ENCODE data around the gene B4GAT1.

The B4GAT1 gene

GRCh38 chr11:66335531-66336233 lies 11.7 kb downstream of the B4GAT1 start:
- Mint-ChIP-seq H3K4me3 (peak overlapping the region; percentile 67), H3K27ac (no peak overlapping the region), H3K27me3 (no peaks in the 10 kb centered on the region), H3K9me3 (no peaks in the 10 kb centered on the region), H3K36me3 (ENCODE audit: low read depth) (peaks cover 36% of the 10 kb centered on the region), H3K4me1 (ENCODE audit: low read depth) (peaks cover 28% of the 10 kb centered on the region)
- no peak for DNase-seq

GRCh38 chr11:66334605-66335442 lies 12.6 kb downstream of the B4GAT1 start:
- peaks cover 28% of the 10 kb centered on the region for H3K36me3 Mint-ChIP-seq (ENCODE audit: low read depth)
- peak overlapping the region; percentile 15 for H3K4me3 Mint-ChIP-seq

GRCh38 chr11:66333896-66334604 lies 13.4 kb downstream of the B4GAT1 start:
- DNase-seq: no peak
- peaks cover 28% of the 10 kb centered on the region for H3K4me1 Mint-ChIP-seq (ENCODE audit: low read depth)
- H3K4me3 Mint-ChIP-seq: no peak overlapping the region
- H3K9me3 Mint-ChIP-seq: no peaks in the 10 kb centered on the region
- H3K27me3 Mint-ChIP-seq: no peaks in the 10 kb centered on the region
- H3K27ac Mint-ChIP-seq: no peak overlapping the region
- H3K36me3 Mint-ChIP-seq (ENCODE audit: low read depth): peaks cover 22% of the 10 kb centered on the region

More at GRCh38 chr11:66334605-66335442, 12.6 kb downstream of the B4GAT1 start:
- peaks cover 28% of the 10 kb centered on the region for H3K4me1 Mint-ChIP-seq (ENCODE audit: low read depth)
- no peak for DNase-seq
- H3K27ac Mint-ChIP-seq: no peak overlapping the region
- H3K27me3 Mint-ChIP-seq: no peaks in the 10 kb centered on the region
- H3K9me3 Mint-ChIP-seq: no peaks in the 10 kb centered on the region

- peaks cover 15% of the 10 kb centered on the region for H3K36me3 Mint-ChIP-seq (ENCODE audit: low read depth)
- H3K27ac Mint-ChIP-seq: no peak overlapping the region
- no peaks in the 10 kb centered on the region for H3K27me3 Mint-ChIP-seq
- no peaks in the 10 kb centered on the region for H3K9me3 Mint-ChIP-seq
- H3K4me3 Mint-ChIP-seq: no peak overlapping the region
- H3K4me1 Mint-ChIP-seq (ENCODE audit: low read depth): peaks cover 31% of the 10 kb centered on the region
- DNase-seq: no peak
These were observed 14.1 kb downstream of the B4GAT1 start for GRCh38 chr11:66333220-66333877.

GRCh38 chr11:66332371-66333219 lies 14.8 kb downstream of the B4GAT1 start:
- Mint-ChIP-seq H3K4me3 (no peak overlapping the region), H3K36me3 (ENCODE audit: low read depth) (peaks cover 11% of the 10 kb centered on the region), H3K27me3 (no peaks in the 10 kb centered on the region), H3K9me3 (no peaks in the 10 kb centered on the region), H3K27ac (no peak overlapping the region), H3K4me1 (ENCODE audit: low read depth) (peaks cover 34% of the 10 kb centered on the region)
- no peak for DNase-seq

GRCh38 chr11:66331542-66332370 lies 15.7 kb downstream of the B4GAT1 start:
- H3K27ac Mint-ChIP-seq: no peak overlapping the region
- peaks cover 33% of the 10 kb centered on the region for H3K4me1 Mint-ChIP-seq (ENCODE audit: low read depth)
- H3K27me3 Mint-ChIP-seq: no peaks in the 10 kb centered on the region
- no peaks in the 10 kb centered on the region for H3K9me3 Mint-ChIP-seq
- H3K36me3 Mint-ChIP-seq (ENCODE audit: low read depth): peaks cover 2% of the 10 kb centered on the region
- H3K4me3 Mint-ChIP-seq: no peak overlapping the region
- no peak for DNase-seq

GRCh38 chr11:66330931-66331330 lies 16.5 kb downstream of the B4GAT1 start:
- no peak overlapping the region for H3K4me3 Mint-ChIP-seq
- no peak overlapping the region for H3K27ac Mint-ChIP-seq
- H3K9me3 Mint-ChIP-seq: no peaks in the 10 kb centered on the region
- no peak for DNase-seq
- H3K36me3 Mint-ChIP-seq (ENCODE audit: low read depth): no peaks in the 10 kb centered on the region
- no peaks in the 10 kb centered on the region for H3K27me3 Mint-ChIP-seq
- H3K4me1 Mint-ChIP-seq (ENCODE audit: low read depth): peaks cover 32% of the 10 kb centered on the region

GRCh38 chr11:66329165-66329673 lies 18.2 kb downstream of the B4GAT1 start:
- peaks cover 40% of the 10 kb centered on the region for H3K4me1 Mint-ChIP-seq (ENCODE audit: low read depth)
- no peak overlapping the region for H3K27ac Mint-ChIP-seq
- no peak overlapping the region for H3K4me3 Mint-ChIP-seq
- no peaks in the 10 kb centered on the region for H3K9me3 Mint-ChIP-seq
- DNase-seq: no peak
- no peaks in the 10 kb centered on the region for H3K36me3 Mint-ChIP-seq (ENCODE audit: low read depth)
- H3K27me3 Mint-ChIP-seq: no peaks in the 10 kb centered on the region

GRCh38 chr11:66328302-66329144 lies 18.9 kb downstream of the B4GAT1 start:
- Mint-ChIP-seq H3K27me3 (no peaks in the 10 kb centered on the region), H3K9me3 (no peaks in the 10 kb centered on the region), H3K4me1 (ENCODE audit: low read depth) (peaks cover 43% of the 10 kb centered on the region), H3K36me3 (ENCODE audit: low read depth) (no peaks in the 10 kb centered on the region), H3K27ac (peak overlapping the region; percentile 50), H3K4me3 (peak overlapping the region; percentile 41)
- peak; percentile 91 for DNase-seq

GRCh38 chr11:66328031-66328301 lies 19.5 kb downstream of the B4GAT1 start:
- H3K27ac Mint-ChIP-seq: peak overlapping the region; percentile 50
- no peak for DNase-seq
- H3K4me3 Mint-ChIP-seq: no peak overlapping the region
- H3K27me3 Mint-ChIP-seq: no peaks in the 10 kb centered on the region
- H3K4me1 Mint-ChIP-seq (ENCODE audit: low read depth): peaks cover 43% of the 10 kb centered on the region
- no peaks in the 10 kb centered on the region for H3K36me3 Mint-ChIP-seq (ENCODE audit: low read depth)
- H3K9me3 Mint-ChIP-seq: no peaks in the 10 kb centered on the region

GRCh38 chr11:66327171-66328030 lies 20.0 kb downstream of the B4GAT1 start:
- Mint-ChIP-seq H3K36me3 (ENCODE audit: low read depth) (no peaks in the 10 kb centered on the region), H3K4me3 (no peak overlapping the region), H3K9me3 (no peaks in the 10 kb centered on the region), H3K27ac (peak overlapping the region; percentile 50), H3K4me1 (ENCODE audit: low read depth) (peaks cover 46% of the 10 kb centered on the region), H3K27me3 (no peaks in the 10 kb centered on the region)
- no peak for DNase-seq

Measured in activated T-cell treated with anti-CD3 and anti-CD28 coated beads, Interleukin-2, amount 50 U/mL, for 24 hours (primary cell).